HCT116 (cell line): Measurements from ENCODE around the gene DDX24. TPM values are rescaled to one million over a fixed set of nuclear protein-coding genes. Genes with fewer than 3 reads are reported as not detected.

Source experiments
- ATAC-seq: fragments of 200-7000 bp; cut with Tn5 transposase; 2 replicates; pipeline ENCODE4 v1.9.1; 2020; ENCODE audit warnings: mild to moderate bottlenecking, moderate library complexity
- BruUV-seq: library from RNA; stranded (reverse); fragments of 400-500 nt; replicated peaks from 2 replicates; lab custom pipeline; 2021; lab: Mats Ljungman, UMichigan
- CTCF ChIA-PET: fragments of 300-600 bp; sonication (Branson Sonifier 250); formaldehyde crosslinking; loops from one replicate; lab custom pipeline; 2021; ENCODE audit warnings: antibody characterized with exemption; lab: Charles Lee
- POLR2A ChIA-PET: fragments of 300-600, 350-600 bp; sonication (Branson Sonifier 250); formaldehyde crosslinking; loops from one replicate; lab custom pipeline; 2021; ENCODE audit warnings: antibody characterized with exemption; lab: Charles Lee
- RAD21 ChIA-PET, 2 experiments: fragments of 300-600 bp; sonication (Branson Sonifier 250); formaldehyde crosslinking; loops; one replicate each; lab custom pipeline; 2023; ENCODE audit warnings: low total read pairs in 2 of 2; ENCODE audit not compliant: uncharacterized antibody in 2 of 2, unreplicated experiment in 2 of 2, low non-redundant PET in 1 of 2; lab: Charles Lee
- DNase-seq: peaks from one replicate; pipeline ENCODE4 v3.0.0-alpha.2; 2010; ENCODE audit warnings: low read depth, low spot score
- H2AFZ ChIP-seq: fragments of 200-600 bp; shearing (Covaris generic), sonication (generic); 2 replicates; pipeline ENCODE4 v1.6.1; 2017; ENCODE audit warnings: low read depth, mixed run types, mixed read lengths, antibody characterized with exemption, low read length; ENCODE audit not compliant: poor library complexity, severe bottlenecking
- H3K27ac ChIP-seq: 2 replicates; pipeline ENCODE4 v1.5.1; 2012; ENCODE audit warnings: low read depth, low read length
- H3K27me3 ChIP-seq: fragments of 200-600 bp; sonication (generic); 2 replicates; pipeline ENCODE4 v1.6.1; 2016; ENCODE audit warnings: mixed run types, low read length, mixed read lengths; ENCODE audit not compliant: insufficient read depth
- H3K36me3 ChIP-seq, 2 experiments: fragments of 200-500 bp in 1 of 2; fragments of 200-600 bp in 1 of 2; sonication (Bioruptor generic) in 1 of 2; sonication (generic) in 1 of 2; 2 replicates each; pipeline versions ENCODE4 v1.5.1 to v1.6.1; 2014 to 2016; ENCODE audit warnings: low read length in 2 of 2, inconsistent platforms in 1 of 2, mixed read lengths in 1 of 2, mixed run types in 1 of 2; ENCODE audit not compliant: insufficient read depth in 2 of 2, control insufficient read depth in 1 of 2
- H3K4me1 ChIP-seq, 2 experiments: fragments of 200-600 bp in 1 of 2; sonication (generic) in 1 of 2; 2 replicates each; pipeline versions ENCODE4 v1.5.1 to v1.6.1; 2012 to 2017; ENCODE audit warnings: low read length in 2 of 2, inconsistent platforms in 1 of 2, mild to moderate bottlenecking in 1 of 2, mixed read lengths in 1 of 2, mixed run types in 1 of 2, moderate library complexity in 1 of 2; ENCODE audit not compliant: insufficient read depth in 2 of 2, control insufficient read depth in 1 of 2
- H3K4me2 ChIP-seq: fragments of 200-600 bp; sonication (generic); 2 replicates; pipeline ENCODE4 v1.6.1; 2017; ENCODE audit warnings: mixed run types, low read length, mixed read lengths
- H3K4me3 ChIP-seq, 2 experiments: fragments of 200-600 bp in 1 of 2; sonication (generic) in 1 of 2; replicated peaks in 1 of 2; 2 replicates each; pipeline ENCODE4 v1.5.1; 2011 to 2016; ENCODE audit warnings: low read length in 2 of 2, control low read depth in 1 of 2, low read depth in 1 of 2, mild to moderate bottlenecking in 1 of 2, mixed read lengths in 1 of 2, mixed run types in 1 of 2
- H3K79me2 ChIP-seq: fragments of 200-600 bp; sonication (generic); 2 replicates; pipeline ENCODE4 v1.6.1; 2017; ENCODE audit warnings: mild to moderate bottlenecking, mixed run types, low read length, moderate library complexity, mixed read lengths; ENCODE audit not compliant: insufficient read depth
- H3K9ac ChIP-seq: fragments of 200-600 bp; sonication (generic); 2 replicates; pipeline ENCODE4 v1.6.1; 2016; ENCODE audit warnings: low read length, mixed read lengths
- H3K9me2 ChIP-seq: fragments of 200-600 bp; sonication (generic), shearing (Covaris generic); 2 replicates; pipeline ENCODE4 v1.6.1; 2017; ENCODE audit warnings: mixed run types, mild to moderate bottlenecking, moderate library complexity; ENCODE audit not compliant: insufficient read depth
- H3K9me3 ChIP-seq, 2 experiments: fragments of 200-500 bp in 1 of 2; fragments of 200-600 bp in 1 of 2; sonication (Bioruptor generic) in 1 of 2; sonication (generic) in 1 of 2; 2 replicates each; pipeline ENCODE4 v1.6.1; 2014 to 2017; ENCODE audit warnings: low read length in 2 of 2, mixed read lengths in 2 of 2, inconsistent platforms in 1 of 2, low read depth in 1 of 2, mild to moderate bottlenecking in 1 of 2, mixed run types in 1 of 2, moderate library complexity in 1 of 2; ENCODE audit not compliant: control insufficient read depth in 1 of 2, insufficient read depth in 1 of 2
- H4K20me1 ChIP-seq: fragments of 200-600 bp; sonication (generic), shearing (Covaris generic); 2 replicates; pipeline ENCODE4 v1.6.1; 2017; ENCODE audit warnings: mixed run types, mild to moderate bottlenecking, moderate library complexity; ENCODE audit not compliant: insufficient read depth
- CEBPB ChIP-seq: IDR thresholded peaks from 2 replicates; pipeline ENCODE4 v1.6.1; 2012; ENCODE audit warnings: low read depth
- CTCF ChIP-seq, 3 experiments: fragments of 200-600 bp in 1 of 3; sonication (generic) in 1 of 3; IDR thresholded peaks in 2 of 3; conservative IDR thresholded peaks in 1 of 3; 2 replicates each; pipeline ENCODE4 v1.5.1; 2012 to 2017; ENCODE audit warnings: low read depth in 2 of 3, low read length in 2 of 3, antibody characterized with exemption in 1 of 3, borderline replicate concordance in 1 of 3, control low read depth in 1 of 3, mild to moderate bottlenecking in 1 of 3, mixed read lengths in 1 of 3, mixed run types in 1 of 3, moderate library complexity in 1 of 3; ENCODE audit not compliant: insufficient read depth in 1 of 3
- EGR1 ChIP-seq: IDR thresholded peaks from 2 replicates; pipeline ENCODE4 v1.6.1; 2012; ENCODE audit warnings: low read depth
- SRF ChIP-seq: IDR thresholded peaks from 2 replicates; pipeline ENCODE4 v1.6.1; 2012; ENCODE audit warnings: low read depth
- TCF7L2 ChIP-seq: IDR thresholded peaks from 2 replicates; pipeline ENCODE4 v1.7.0; 2011; ENCODE audit warnings: borderline replicate concordance, inconsistent platforms; ENCODE audit not compliant: insufficient read depth, insufficient read length; ENCODE audit errors: extremely low read depth
- ZFX ChIP-seq: fragments of 450-650 bp; IDR thresholded peaks from 2 replicates; pipeline ENCODE4 v1.6.1; 2017
- ZNF274 ChIP-seq: fragments of 200-500 bp; sonication (Bioruptor generic); IDR thresholded peaks from 2 replicates; pipeline ENCODE4 v1.6.1; 2014; ENCODE audit warnings: mild to moderate bottlenecking, low read depth, low read length, inconsistent platforms
- intact Hi-C: fragments of 100-400 bp; cut with micrococcal nuclease; formaldehyde crosslinking; loops from 2 replicates; pipeline ENCODE4 v1.10.0; 2022
- total RNA-seq: library from RNA; stranded (reverse); gene quantifications from one replicate; pipeline ENCODE4 v1.2.1, GENCODE V29; 2021; ENCODE audit not compliant: unreplicated experiment
- TF ChIP-seq, protein P1 (sequence below): IDR thresholded peaks from 2 replicates; pipeline ENCODE4 v1.6.1; 2012
- TF ChIP-seq, protein P2 (sequence below): IDR thresholded peaks from 2 replicates; pipeline ENCODE4 v1.6.1; 2012

Gene DDX24
- total RNA-seq, 1 experiment from 2014 or later = 169 TPM

DNA sequence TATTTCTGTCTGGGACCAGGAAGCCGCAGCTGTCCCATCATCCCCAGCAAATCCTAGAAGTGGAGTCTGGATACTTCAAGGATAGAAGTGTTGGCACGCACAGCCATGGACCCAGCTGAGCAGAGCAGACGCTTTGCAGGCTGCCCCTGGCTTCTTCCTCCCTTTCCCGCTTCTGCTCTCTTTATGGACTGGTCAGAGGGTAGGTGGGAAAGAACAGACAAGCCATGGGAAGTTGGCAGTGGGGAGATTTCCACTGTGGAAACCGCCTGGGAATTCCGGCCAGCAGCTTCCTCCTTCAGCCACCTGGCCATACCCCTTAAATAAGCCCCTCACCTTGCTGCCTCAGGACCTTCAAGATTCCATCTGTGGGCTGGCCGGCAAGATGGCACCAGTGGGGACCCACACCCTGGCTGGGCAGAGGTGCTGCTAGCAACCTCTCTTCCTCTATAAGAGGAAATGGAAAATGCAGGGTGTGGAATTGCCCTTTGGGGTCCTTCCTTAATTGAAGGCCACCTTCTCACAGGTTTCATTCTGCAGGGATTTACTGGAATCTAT, 34.2 kb downstream of the DDX24 start (continued):
- no peak for TF ChIP-seq CTCF (IDR thresholded peaks at IDR 0.05 in 2 of 3, conservative IDR thresholded peaks at IDR 0.05 in 1 of 3; ENCODE audit: borderline replicate concordance in 1 of 3, insufficient read depth in 1 of 3, low read depth in 2 of 3, low read length in 2 of 3)
- TF ChIP-seq TCF7L2 = no peak

GRCh38 chr14:94045563-94046345, 35.2 kb downstream of the DDX24 start:
- CTCF ChIA-PET = no interaction called here
- POLR2A ChIA-PET = no interaction called here
- Histone ChIP-seq H3K9me3 (no peaks in the 10 kb centered on the region), H3K4me1 (no peaks in the 10 kb centered on the region), H3K27ac (no peak overlapping the region), H4K20me1 (no peaks in the 10 kb centered on the region), H3K9ac (no peak overlapping the region), H2AFZ (no peak overlapping the region), H3K4me2 (no peak overlapping the region), H3K79me2 (no peaks in the 10 kb centered on the region; the same call in 1 of the 2 replicates), H3K36me3 (peaks cover 22 to 30% of the 10 kb centered on the region in 2 experiments; a peak in 3 of 4 replicates), H3K9me2 (no peaks in the 10 kb centered on the region), H3K27me3 (no peaks in the 10 kb centered on the region), H3K4me3 (no peak overlapping the region)
- no TSS peak for BruUV-seq
- no peak for ATAC-seq
- RAD21 ChIA-PET = no interaction called here
- no peak for TF ChIP-seq CEBPB
- TF ChIP-seq, protein P1, sequence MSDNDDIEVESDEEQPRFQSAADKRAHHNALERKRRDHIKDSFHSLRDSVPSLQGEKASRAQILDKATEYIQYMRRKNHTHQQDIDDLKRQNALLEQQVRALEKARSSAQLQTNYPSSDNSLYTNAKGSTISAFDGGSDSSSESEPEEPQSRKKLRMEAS = no peak
- TF ChIP-seq ZNF274 = no peak
- no peak for TF ChIP-seq EGR1
- no peak for TF ChIP-seq SRF
- TF ChIP-seq, protein P2, sequence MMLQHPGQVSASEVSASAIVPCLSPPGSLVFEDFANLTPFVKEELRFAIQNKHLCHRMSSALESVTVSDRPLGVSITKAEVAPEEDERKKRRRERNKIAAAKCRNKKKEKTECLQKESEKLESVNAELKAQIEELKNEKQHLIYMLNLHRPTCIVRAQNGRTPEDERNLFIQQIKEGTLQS = no peak
- no peak for TF ChIP-seq ZFX
- intact Hi-C loops = no loop called here
- DNase-seq = no peak
